K562 (cell line): Measurements from ENCODE around the gene VGF. TPM values are rescaled to one million over a fixed set of nuclear protein-coding genes. Genes with fewer than 3 reads are reported as not detected.

ENCODE experiments used
- ATAC-seq: fragments of 200-7000 bp; cut with Tn5 transposase; 3 replicates; pipeline ENCODE4 v1.9.1; 2020; ENCODE audit warnings: moderate library complexity
- BruUV-seq: library from RNA; stranded (reverse); fragments of 400-500 nt; replicated peaks from 2 replicates; lab custom pipeline; 2021; lab: Mats Ljungman, UMichigan
- CTCF ChIA-PET: fragments of 300-600 bp; formaldehyde crosslinking; extraction: SDS; loops from one replicate; lab custom pipeline; 2021; ENCODE audit warnings: low intra/inter-chr PET ratio; lab: Yijun Ruan, JAX
- POLR2A ChIA-PET: fragments of 300-600, 350-650 bp; sonication (Branson Sonifier 250); formaldehyde crosslinking; extraction: SDS; loops from one replicate; lab custom pipeline; 2021; ENCODE audit warnings: antibody characterized with exemption, inconsistent platforms; lab: Yijun Ruan, JAX
- DNase-seq, 4 experiments: peaks; one replicate each; pipeline versions ENCODE4 v3.0.0 to v3.0.0-alpha.2; 2011 to 2018; ENCODE audit warnings: low spot score in 3 of 4, mixed read lengths in 3 of 4; ENCODE audit errors: extremely low read depth in 1 of 4
- FAIRE-seq: peaks from 2 replicates; lab custom pipeline; 2011; peaks lifted over from hg19 to GRCh38; lab: Jason Lieb, UNC
- H2AFZ ChIP-seq: 2 replicates; pipeline ENCODE4 v1.6.0; 2011; ENCODE audit warnings: low read depth, low read length, control low read depth, inconsistent platforms
- H3K27ac ChIP-seq: fragments of 200-600 bp; 3 replicates; pipeline ENCODE4 v1.8.0; 2011; ENCODE audit warnings: low read depth, mild to moderate bottlenecking, control low read depth, inconsistent platforms, low read length, moderate library complexity, mixed read lengths; ENCODE audit errors: extremely low read depth
- H3K27me3 ChIP-seq, 2 experiments: fragments of 300-600 bp in 1 of 2; 2 replicates in 1 of 2; 3 replicates in 1 of 2; pipeline versions ENCODE4 v1.6.0 to v1.8.0; 2011; ENCODE audit warnings: inconsistent platforms in 2 of 2, low read length in 2 of 2, mild to moderate bottlenecking in 1 of 2, mixed read lengths in 1 of 2, moderate library complexity in 1 of 2; ENCODE audit not compliant: control insufficient read depth in 2 of 2, insufficient read depth in 2 of 2
- H3K36me3 ChIP-seq: fragments of 300-600 bp; 3 replicates; pipeline ENCODE4 v1.8.0; 2011; ENCODE audit warnings: mild to moderate bottlenecking, low read length, inconsistent platforms; ENCODE audit not compliant: control insufficient read depth, insufficient read depth
- H3K4me1 ChIP-seq, 2 experiments: fragments of 200-600 bp in 1 of 2; replicated peaks in 1 of 2; 2 replicates in 1 of 2; 3 replicates in 1 of 2; pipeline versions ENCODE4 v1.5.1 to v1.8.0; 2011; ENCODE audit warnings: inconsistent platforms in 2 of 2, low read length in 2 of 2, mild to moderate bottlenecking in 1 of 2, mixed read lengths in 1 of 2, moderate library complexity in 1 of 2; ENCODE audit not compliant: control insufficient read depth in 2 of 2, insufficient read depth in 2 of 2
- H3K4me2 ChIP-seq: 2 replicates; pipeline ENCODE4 v1.6.1; 2011; ENCODE audit warnings: low read length, control low read depth, inconsistent platforms, mixed read lengths; ENCODE audit not compliant: insufficient read depth
- H3K4me3 ChIP-seq: fragments of 200-600 bp; sonication (generic), shearing (Covaris generic); 2 replicates; pipeline ENCODE4 v1.5.1; 2016; ENCODE audit warnings: control low read depth, inconsistent platforms
- H3K79me2 ChIP-seq: fragments of 200-600 bp; 3 replicates; pipeline ENCODE4 v1.8.0; 2011; ENCODE audit warnings: low read length, inconsistent platforms; ENCODE audit not compliant: control insufficient read depth, insufficient read depth
- H3K9ac ChIP-seq, 2 experiments: 2 replicates each; pipeline versions ENCODE4 v1.6.0 to v1.6.1; 2011; ENCODE audit warnings: low read depth in 2 of 2, low read length in 2 of 2, control low read depth in 1 of 2, inconsistent platforms in 1 of 2, mild to moderate bottlenecking in 1 of 2, mixed read lengths in 1 of 2; ENCODE audit not compliant: insufficient read depth in 1 of 2
- H3K9me1 ChIP-seq: one replicate; pipeline ENCODE4 v1.6.0; 2011; ENCODE audit warnings: inconsistent platforms, mild to moderate bottlenecking, low read length, moderate library complexity; ENCODE audit not compliant: control insufficient read depth, insufficient read depth
- H3K9me3 ChIP-seq: replicated peaks from 2 replicates; pipeline ENCODE4 v1.5.1; 2011; ENCODE audit warnings: low read depth, low read length, inconsistent platforms; ENCODE audit not compliant: control insufficient read depth, insufficient read depth
- H4K20me1 ChIP-seq: replicated peaks from 2 replicates; pipeline ENCODE4 v1.6.1; 2011; ENCODE audit warnings: low read length, inconsistent platforms, mixed read lengths; ENCODE audit not compliant: control insufficient read depth, insufficient read depth
- ATF2 ChIP-seq: sonication (generic); formaldehyde crosslinking; IDR thresholded peaks from 2 replicates; pipeline ENCODE4 v1.8.1; 2022; ENCODE audit warnings: missing genetic modification reagents
- BRCA1 ChIP-seq, 2 experiments: fragments of 450-650 bp in 1 of 2; sonication (generic) in 1 of 2; formaldehyde crosslinking in 1 of 2; IDR thresholded peaks; 2 replicates each; pipeline versions ENCODE4 v1.5.0 to v1.6.1; 2017 to 2020; ENCODE audit warnings: mild to moderate bottlenecking in 1 of 2, missing genetic modification reagents in 1 of 2
- ETV5 ChIP-seq: sonication (generic); formaldehyde crosslinking; IDR thresholded peaks from 2 replicates; pipeline ENCODE4 v1.4.0; 2020; ENCODE audit warnings: low read depth, mild to moderate bottlenecking, missing genetic modification reagents
- GTF3C2 ChIP-seq: IDR thresholded peaks from 3 replicates; pipeline ENCODE4 v1.6.1; 2011; ENCODE audit warnings: borderline replicate concordance, mild to moderate bottlenecking, moderate library complexity; ENCODE audit not compliant: insufficient read length; ENCODE audit errors: extremely low read depth
- MYC ChIP-seq, 2 experiments: fragments of 250-450 bp in 1 of 2; sonication (Bioruptor Pico) in 1 of 2; IDR thresholded peaks; 2 replicates each; pipeline versions ENCODE4 v1.5.1 to v1.6.1; 2012 to 2021; ENCODE audit warnings: low read depth in 2 of 2, borderline replicate concordance in 1 of 2, improper control_type of control experiment in 1 of 2, low read length in 1 of 2, mild to moderate bottlenecking in 1 of 2, moderate library complexity in 1 of 2
- NBN ChIP-seq: fragments of 450-650 bp; IDR thresholded peaks from 2 replicates; pipeline ENCODE4 v1.6.1; 2016; ENCODE audit warnings: low read depth, mild to moderate bottlenecking
- NR2C1 ChIP-seq, 2 experiments: fragments of 450-650 bp; IDR thresholded peaks; 2 replicates each; pipeline ENCODE4 v1.6.1; 2017; ENCODE audit warnings: mild to moderate bottlenecking in 2 of 2, antibody characterized with exemption in 1 of 2, inconsistent platforms in 1 of 2, missing compliant biosample characterization in 1 of 2, missing genetic modification characterization in 1 of 2
- SMARCA4 ChIP-seq: fragments of 450-650 bp; IDR thresholded peaks from 2 replicates; pipeline ENCODE4 v1.6.1; 2016
- TRIM28 ChIP-seq: fragments of 450-650 bp; IDR thresholded peaks from 2 replicates; pipeline ENCODE4 v1.6.1; 2017
- ZC3H11A ChIP-seq: IDR thresholded peaks from 2 replicates; pipeline ENCODE4 v1.6.1; 2012; ENCODE audit warnings: low read depth, low read length, improper control_type of control experiment
- ZNF224 ChIP-seq: sonication (generic); formaldehyde crosslinking; IDR thresholded peaks from 2 replicates; pipeline ENCODE4 v1.8.0; 2022; ENCODE audit warnings: mild to moderate bottlenecking, missing genetic modification reagents
- WGBS: fragments of 100-300 bp; shearing (Covaris generic); methylation state at CpG from one replicate; pipeline ENCODE4 v1.1.6; 2016; ENCODE audit warnings: low coverage, mixed read lengths; ENCODE audit not compliant: insufficient coverage; ENCODE audit errors: missing lambda C conversion rate; 5-methylcytosine and 5-hydroxymethylcytosine counted together
- in situ Hi-C: fragments of 300-500 bp; cut with MboI; formaldehyde crosslinking; loops from 4 replicates; pipeline ENCODE4 v1.15.0; 2018; ENCODE audit warnings: inconsistent platforms, mixed read lengths
- intact Hi-C: fragments of 100-400 bp; cut with micrococcal nuclease; formaldehyde crosslinking; loops from 2 replicates; pipeline ENCODE4 v1.14.2; 2022
- polyA plus RNA-seq, 8 experiments: library from polyadenylated mRNA; depleted of rRNA in 4 of 8; stranded (reverse) in 5 of 8; unstranded in 3 of 8; fragments of >200 nt; fragmentation: Nextera tagmentation in 2 of 8; fragmentation: Illumina TruSeq in 1 of 8; extraction: Ambion mirVana in 2 of 8; extraction: Trizol in 1 of 8; gene quantifications; 2 replicates each; pipeline versions ENCODE4 v1.2.1 to v1.2.3, GENCODE V29; 2011 to 2014; ENCODE audit warnings: inconsistent platforms in 1 of 8, missing spikeins in 1 of 8
- total RNA-seq, 7 experiments: library from RNA; depleted of rRNA in 6 of 7; stranded (reverse); fragments of >200 nt in 6 of 7; fragmentation: Illumina TruSeq in 2 of 7; extraction: Trizol in 2 of 7; gene quantifications; 2 replicates each; pipeline versions ENCODE4 v1.2.1 to v1.2.3, GENCODE V29; 2011 to 2021; ENCODE audit warnings: low replicate concordance in 1 of 7
- TF ChIP-seq, protein P1 (sequence below), 2 experiments: IDR thresholded peaks; 2 replicates each; pipeline ENCODE4 v1.6.1; 2011; ENCODE audit warnings: borderline replicate concordance in 1 of 2, control low read depth in 1 of 2, low read depth in 1 of 2, low read length in 1 of 2, mild to moderate bottlenecking in 1 of 2, mixed read lengths in 1 of 2, moderate library complexity in 1 of 2; ENCODE audit not compliant: insufficient read depth in 1 of 2, insufficient read length in 1 of 2, poor library complexity in 1 of 2, severe bottlenecking in 1 of 2; ENCODE audit errors: extremely low read depth in 1 of 2

Gene VGF
- total and polyA plus RNA-seq, 9 of the 15 experiments (the other 6 are each of a cell fraction or from before 2014, with no cell fraction given), result 0.03 to 5.7 (median 0.34) TPM

DNA sequence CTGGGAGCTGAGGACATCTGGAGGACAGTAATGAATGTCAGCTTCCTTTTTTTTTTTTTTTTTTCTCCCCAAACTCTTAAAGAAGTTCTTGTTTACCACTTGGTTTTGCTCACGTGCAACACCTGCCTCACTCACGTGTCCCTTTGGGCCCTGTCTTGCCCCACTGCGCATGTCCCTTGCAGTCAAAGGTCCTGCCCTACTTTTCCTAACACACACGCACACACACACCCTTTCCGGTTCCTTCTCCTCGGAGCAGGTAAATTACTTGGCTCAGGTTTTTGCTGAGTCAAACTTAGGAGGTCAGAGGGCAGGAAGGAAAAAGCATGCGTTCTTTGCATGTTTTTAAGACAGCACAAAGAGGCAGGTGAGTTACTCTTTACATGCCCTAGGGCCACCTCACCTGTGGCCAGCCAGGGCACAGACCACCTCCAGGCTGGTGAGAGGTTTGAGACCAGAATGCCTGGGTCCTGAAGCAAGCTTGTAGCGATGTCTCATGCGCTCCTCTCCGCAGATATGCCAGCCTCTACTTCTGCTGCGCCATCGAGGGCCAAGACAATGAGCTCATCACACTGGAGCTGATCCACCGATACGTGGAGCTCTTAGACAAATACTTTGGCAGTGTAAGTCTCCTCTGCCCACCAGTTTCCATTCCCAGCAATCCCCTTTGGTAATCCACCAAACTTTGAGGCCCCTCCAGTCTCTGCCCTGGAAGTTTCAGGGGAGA lies 8.3 kb downstream of the VGF start:
- H3K27me3 ChIP-seq, result no peaks in the 10 kb centered on the region
- H3K9me1 ChIP-seq, result no peaks in the 10 kb centered on the region
- H4K20me1 ChIP-seq, result no peaks in the 10 kb centered on the region
- intact Hi-C loops (loop anchor here (1.0 kb wide), 1 partner anchor 8 kb away; the partner anchor contains the start of gene VGF), in situ Hi-C loops (no loop called here)
- H3K4me3 ChIP-seq, result no peak overlapping the region
- peaks cover 44% of the 10 kb centered on the region; the same call in 2 of the 3 replicates for H3K36me3 ChIP-seq
- H3K9ac ChIP-seq, result peak overlapping the region in 1 of 2 experiments; percentile 49; a peak in 1 of 4 replicates
- WGBS, result 57% methylated on average over 14 of the region's 14 CpGs
- H3K79me2 ChIP-seq, result peaks cover 12% of the 10 kb centered on the region
- ATAC-seq (peak; percentile 22), FAIRE-seq (peak; percentile 81), DNase-seq (peak in 1 of 4 experiments; percentile 56)
- BruUV-seq, result no TSS peak
- ChIA-PET CTCF (interaction anchor here (0.6 kb wide), 1 partner anchor 134 kb away, joined by 6 read pairs; no protein-coding TSS in a partner anchor), POLR2A (interaction anchor here (0.5 to 1.4 kb wide), 4 partner anchors 9 to 703 kb away, joined by 3 to 4 read pairs (median 3); partner anchors contain the start of gene VGF)
- H3K27ac ChIP-seq, result no peak overlapping the region; the same call in 2 of the 3 replicates
- no peaks in the 10 kb centered on the region for H3K9me3 ChIP-seq
- no peak overlapping the region; the same call in 1 of the 2 replicates for H2AFZ ChIP-seq
- no peak overlapping the region for H3K4me2 ChIP-seq
- H3K4me1 ChIP-seq, result peaks cover 20 to 40% of the 10 kb centered on the region in 2 experiments
- TF ChIP-seq GTF3C2 (no peak), ZC3H11A (no peak), MYC (IDR thresholded peaks at IDR 0.05; ENCODE audit: low read depth, low read length) (0 out of 2 replicates have a peak, but pooled peaks have one; percentile 24), MYC (CRISPR knock-in tag; IDR thresholded peaks at IDR 0.05; ENCODE audit: borderline replicate concordance, low read depth) (no peak), ETV5 (0 out of 2 replicates have a peak, but pooled peaks have one; percentile 37), SMARCA4 (0 out of 2 replicates have a peak, but pooled peaks have one; percentile 19), ATF2 (no peak), NR2C1 (IDR thresholded peaks at IDR 0.05) (no peak; the same call in none of the 2 replicates), NR2C1 (tag; IDR thresholded peaks at IDR 0.05) (peak; percentile 66; the same call in 1 of the 2 replicates), ZNF224 (CRISPR knock-in tag) (no peak), NBN (no peak), BRCA1 (IDR thresholded peaks at IDR 0.05) (no peak), BRCA1 (CRISPR knock-in tag; IDR thresholded peaks at IDR 0.05) (no peak), TRIM28 (no peak)
- TF ChIP-seq, protein P1, sequence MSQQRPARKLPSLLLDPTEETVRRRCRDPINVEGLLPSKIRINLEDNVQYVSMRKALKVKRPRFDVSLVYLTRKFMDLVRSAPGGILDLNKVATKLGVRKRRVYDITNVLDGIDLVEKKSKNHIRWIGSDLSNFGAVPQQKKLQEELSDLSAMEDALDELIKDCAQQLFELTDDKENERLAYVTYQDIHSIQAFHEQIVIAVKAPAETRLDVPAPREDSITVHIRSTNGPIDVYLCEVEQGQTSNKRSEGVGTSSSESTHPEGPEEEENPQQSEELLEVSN (IDR thresholded peaks at IDR 0.05; ENCODE audit: borderline replicate concordance in 1 of 2, extremely low read depth in 1 of 2, insufficient read depth in 1 of 2, insufficient read length in 1 of 2, low read depth in 1 of 2, low read length in 1 of 2, poor library complexity in 1 of 2, severe bottlenecking in 1 of 2), result peak in 1 of 2 experiments; percentile 59
